Mucosa of descending colon (tissue), 3 donors: ENCODE measurements around the gene GPC6. TPM values are rescaled to one million over a fixed set of nuclear protein-coding genes. Genes with fewer than 3 reads are reported as not detected.

Source experiments
- ATAC-seq: fragments of 200-7000 bp; cut with Tn5 transposase; one replicate; pipeline ENCODE4 v1.9.1; 2020; ENCODE audit warnings: mild to moderate bottlenecking, moderate library complexity
- DNase-seq, 3 donors: peaks; one replicate each; pipeline ENCODE4 v3.0.0-alpha.2; 2020
- H3K36me3 ChIP-seq: fragments of 200-600 bp; one replicate; pipeline ENCODE4 v1.8.0; 2021; ENCODE audit warnings: low read depth, mild to moderate bottlenecking
- H3K4me1 ChIP-seq: fragments of 200-600 bp; one replicate; pipeline ENCODE4 v1.8.0; 2021; ENCODE audit warnings: low read depth, mild to moderate bottlenecking
- H3K4me3 ChIP-seq: fragments of 200-600 bp; one replicate; pipeline ENCODE4 v1.8.0; 2021; ENCODE audit warnings: mild to moderate bottlenecking
- H3K9me3 ChIP-seq: fragments of 200-600 bp; one replicate; pipeline ENCODE4 v1.8.0; 2021; ENCODE audit warnings: mild to moderate bottlenecking
- CTCF ChIP-seq: fragments of 200-600 bp; IDR thresholded peaks from one replicate; pipeline ENCODE4 v1.8.0; 2022; ENCODE audit warnings: antibody characterized with exemption, mild to moderate bottlenecking
- intact Hi-C, 2 donors: fragments of 100-400 bp; cut with DNase I in 1 of 2; cut with micrococcal nuclease in 1 of 2; formaldehyde crosslinking; loops; one replicate each; pipeline versions ENCODE4 v1.11.0 to v1.11.1; 2022; cut with DNase I, micrococcal nuclease
- total RNA-seq, 3 donors: library from RNA; stranded (reverse); fragmentation: NEBNext Ultra II Directional in 2 of 3; extraction: Animal tissue kit (Norgen Biotek cat#: 25700) in 2 of 3; gene quantifications; one replicate each; pipeline versions ENCODE4 v1.2.1 to v1.2.4, GENCODE V29; 2021 to 2023
- donor health status: DM: no; HTN: no; CAD: no; lungs with moderate emphysema.
- donor health status: DM: no; HTN: no; CAD: no.
- donor health status: DM: no; HTN: yes; CAD: no.

The GPC6 gene
- total RNA-seq, 3 donors from 2014 or later = 2.7 to 11.3 (median 7.5) TPM

GRCh38 chr13:93687261-93687660 lies 460.7 kb downstream of the GPC6 start:
- Histone ChIP-seq H3K36me3 (no peaks in the 10 kb centered on the region), H3K4me1 (no peaks in the 10 kb centered on the region), H3K4me3 (no peak overlapping the region), H3K9me3 (no peaks in the 10 kb centered on the region)
- no peak for TF ChIP-seq CTCF
- DNase-seq = no peak
- no peak for ATAC-seq
- intact Hi-C loops = no loop called here

DNA sequence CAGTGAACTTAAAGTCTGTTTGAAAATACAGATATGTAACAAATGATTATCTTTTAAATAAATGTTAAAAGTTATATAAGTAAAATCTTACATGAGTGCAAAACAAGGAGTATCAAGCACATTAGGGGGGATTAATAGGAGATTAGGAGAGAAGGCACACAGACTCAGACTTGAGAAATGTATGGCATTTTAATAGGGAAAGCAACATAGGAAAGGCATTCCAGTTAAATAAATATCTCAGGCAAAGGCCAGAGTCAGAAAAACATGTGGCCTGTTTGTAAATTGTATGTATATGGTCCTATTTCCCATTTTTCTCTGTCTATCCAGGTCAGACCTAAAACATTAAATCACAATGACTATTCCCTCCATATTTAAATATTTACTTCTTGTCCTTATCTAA lies 462.7 kb downstream of the GPC6 start:
- H3K4me1 ChIP-seq = no peaks in the 10 kb centered on the region
- no peaks in the 10 kb centered on the region for H3K36me3 ChIP-seq
- no peak for ATAC-seq
- no peak for TF ChIP-seq CTCF
- intact Hi-C loops = no loop called here
- no peaks in the 10 kb centered on the region for H3K9me3 ChIP-seq
- no peak overlapping the region for H3K4me3 ChIP-seq
- DNase-seq = no peak

DNA sequence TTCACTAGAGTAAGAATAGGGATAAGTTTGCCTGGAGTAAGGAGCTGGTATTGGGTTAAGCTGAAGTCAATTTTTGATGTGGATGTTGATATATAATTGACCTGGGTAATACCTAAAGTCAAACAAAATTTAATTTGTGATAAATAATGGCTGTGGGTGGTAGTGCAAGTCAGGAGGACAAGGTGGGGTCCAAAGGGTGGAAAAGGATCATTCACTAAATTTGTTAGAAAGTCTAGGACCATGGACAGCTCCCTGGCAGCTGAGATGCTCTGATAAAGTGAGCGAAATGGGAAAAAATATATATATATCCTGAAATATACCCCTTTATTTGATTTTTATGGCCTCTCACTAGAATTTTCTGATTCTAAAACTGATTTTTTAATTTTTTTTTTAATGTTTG lies 463.5 kb downstream of the GPC6 start:
- TF ChIP-seq CTCF = no peak
- DNase-seq (peak in 1 of 3 donors; percentile 4), ATAC-seq (no peak)
- no peaks in the 10 kb centered on the region for H3K4me1 ChIP-seq
- no peaks in the 10 kb centered on the region for H3K36me3 ChIP-seq
- no peak overlapping the region for H3K4me3 ChIP-seq
- intact Hi-C loops = no loop called here
- H3K9me3 ChIP-seq = no peaks in the 10 kb centered on the region

- H3K9me3 ChIP-seq = peaks cover 7% of the 10 kb centered on the region
- no peak for DNase-seq
- no peak overlapping the region for H3K4me3 ChIP-seq
- intact Hi-C loops = no loop called here
- TF ChIP-seq CTCF = no peak
- H3K36me3 ChIP-seq = no peaks in the 10 kb centered on the region
- H3K4me1 ChIP-seq = no peaks in the 10 kb centered on the region
- ATAC-seq = no peak
These were observed 471.5 kb downstream of the GPC6 start for GRCh38 chr13:93698016-93698613.

GRCh38 chr13:93700115-93700514 lies 473.5 kb downstream of the GPC6 start:
- intact Hi-C loops = no loop called here
- ATAC-seq = no peak
- Histone ChIP-seq H3K4me3 (no peak overlapping the region), H3K9me3 (peaks cover 7% of the 10 kb centered on the region), H3K36me3 (no peaks in the 10 kb centered on the region), H3K4me1 (no peaks in the 10 kb centered on the region)
- DNase-seq = no peak
- no peak for TF ChIP-seq CTCF
